PC-3 (cell line): ENCODE measurements around the gene NFYB.

Source experiments
- CTCF ChIP-seq: fragments of 300-600 bp; sonication (generic); conservative IDR thresholded peaks from 2 replicates; pipeline ENCODE4 v1.5.1; 2017; ENCODE audit warnings: antibody characterized with exemption, low read depth, mild to moderate bottlenecking, low read length
- EZH2 ChIP-seq: fragments of 300-600 bp; sonication (generic); IDR thresholded peaks from one replicate; pipeline ENCODE4 v1.6.1; 2017; ENCODE audit warnings: antibody characterized with exemption, mild to moderate bottlenecking, low read length; ENCODE audit not compliant: unreplicated experiment
- EZH2phosphoT487 ChIP-seq: fragments of 300-600 bp; sonication (generic); IDR thresholded peaks from 2 replicates; pipeline ENCODE4 v1.6.1; 2018; ENCODE audit warnings: mild to moderate bottlenecking, antibody characterized with exemption, low read length, borderline replicate concordance

GRCh38 chr12:104106965-104107364 lies 31.0 kb downstream of the NFYB start:
- TF ChIP-seq CTCF, result no peak
- TF ChIP-seq EZH2phosphoT487, result no peak
- TF ChIP-seq EZH2, result no peak
